ENCODE measurements around the gene CBX8. TPM values are rescaled to one million over a fixed set of nuclear protein-coding genes. Genes with fewer than 3 reads are reported as not detected.
A peak's percentile ranks its signal among the peaks of the same experiment; 100 is the strongest.

CBX8 gene
- total RNA-seq, 2 experiments from 2014 or later: 4.5 to 4.6 TPM

DNA sequence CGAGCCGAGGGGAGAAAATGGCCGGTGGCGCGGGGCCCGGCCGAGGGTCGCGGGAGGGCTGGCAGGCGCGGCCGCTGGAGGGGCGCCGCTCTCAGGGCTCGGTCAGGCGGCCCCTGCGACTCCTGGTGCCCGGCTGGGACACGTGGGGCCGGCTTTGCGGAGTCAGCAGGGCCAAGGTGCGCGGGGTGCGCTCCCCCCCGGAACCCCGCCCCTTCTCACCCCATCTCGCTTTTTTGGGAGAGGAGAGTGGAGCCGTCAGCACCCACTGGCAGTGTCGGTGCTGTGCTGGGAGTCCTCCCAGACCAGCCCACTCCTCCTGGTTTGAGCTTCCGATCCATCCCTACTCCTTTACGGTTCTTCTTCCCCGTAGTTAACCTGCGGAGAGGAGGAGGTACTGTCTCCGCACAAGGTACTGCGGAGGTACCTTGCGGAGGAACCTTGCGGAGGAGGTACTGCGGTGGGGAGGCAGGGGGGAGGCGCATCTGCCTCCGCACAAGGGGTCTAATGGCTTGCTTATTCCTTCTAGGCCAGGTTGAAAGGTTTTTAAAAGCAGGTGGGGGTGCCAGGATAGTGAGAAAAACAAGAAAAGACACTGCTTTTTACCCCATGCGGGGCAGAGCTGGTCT lies 19.1 kb upstream of the CBX8 start:
- H3K36me3 Mint-ChIP-seq: no peaks in the 10 kb centered on the region
- POLR2A ChIA-PET: no interaction called here
- no peaks in the 10 kb centered on the region for H3K9me3 Mint-ChIP-seq
- intact Hi-C loops (cut with micrococcal nuclease): no loop called here
- DNase-seq: no peak
- H3K27me3 Mint-ChIP-seq: peaks cover 30% of the 10 kb centered on the region
- H3K27ac Mint-ChIP-seq: peak overlapping the region; percentile 28
- CTCF ChIA-PET: interaction anchor here (1.5 to 6.1 kb wide), 3 partner anchors 24 to 72 kb away, joined by 4 to 49 read pairs (median 14); partner anchors contain the start of gene CBX4
- peaks cover 17% of the 10 kb centered on the region for H3K4me1 Mint-ChIP-seq (ENCODE audit: low read depth)
- no peak overlapping the region for H3K4me3 Mint-ChIP-seq

DNA sequence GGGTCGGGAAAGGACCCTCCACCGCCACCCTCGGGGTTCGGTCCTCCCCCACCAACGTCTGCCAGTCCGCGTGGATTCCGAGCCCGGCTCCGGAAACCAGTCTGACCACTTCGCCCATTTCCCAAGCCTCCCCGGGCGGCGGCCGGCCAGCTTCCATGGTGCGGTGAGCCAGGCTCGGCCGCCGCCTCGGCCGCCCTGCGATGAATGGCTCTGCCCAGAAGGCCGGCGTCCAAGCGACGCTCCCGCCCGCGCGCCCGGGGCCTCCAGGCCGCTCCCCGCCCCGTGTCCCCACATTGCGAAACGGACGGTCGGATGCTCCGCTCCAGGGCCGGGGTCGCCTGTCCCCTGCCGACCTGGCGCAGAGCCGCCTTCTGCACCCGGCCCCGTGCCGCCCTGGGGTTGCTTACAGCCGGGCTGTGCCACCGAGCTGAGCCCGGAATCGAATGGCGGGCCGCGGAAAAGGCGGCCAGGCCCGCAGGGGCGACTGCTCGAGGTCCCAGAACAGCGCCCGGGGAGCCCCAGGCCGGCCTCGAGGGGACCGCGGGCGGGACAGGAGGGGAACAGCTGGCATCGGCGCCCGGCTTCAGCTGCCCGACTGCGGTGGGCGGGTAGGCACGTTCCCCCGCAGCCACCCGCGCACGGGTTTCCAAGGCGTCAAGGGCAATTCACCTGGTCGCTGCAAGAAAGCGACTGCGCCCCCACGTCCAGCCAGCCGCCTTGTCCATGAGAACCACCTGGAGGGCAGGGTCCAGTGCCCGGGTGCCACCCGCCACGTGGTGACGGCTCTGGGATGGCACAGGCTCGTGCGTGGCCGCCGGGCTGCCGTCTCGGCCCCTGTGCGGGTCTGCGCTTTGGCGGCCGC lies 18.3 kb upstream of the CBX8 start:
- ChIA-PET CTCF (interaction anchor here (1.4 to 6.1 kb wide), 2 partner anchors 25 to 69 kb away, joined by 6 to 49 read pairs; partner anchors contain the start of gene CBX4), POLR2A (no interaction called here)
- Mint-ChIP-seq H3K9me3 (no peaks in the 10 kb centered on the region), H3K4me3 (no peak overlapping the region), H3K4me1 (ENCODE audit: low read depth) (peaks cover 24% of the 10 kb centered on the region), H3K36me3 (no peaks in the 10 kb centered on the region), H3K27me3 (peaks cover 32% of the 10 kb centered on the region), H3K27ac (no peak overlapping the region)
- intact Hi-C loops (cut with micrococcal nuclease): loop anchor here (5.0 kb wide), 1 partner anchor 1582 kb away; the partner anchor contains the start of gene BAHCC1
- DNase-seq: no peak

DNA sequence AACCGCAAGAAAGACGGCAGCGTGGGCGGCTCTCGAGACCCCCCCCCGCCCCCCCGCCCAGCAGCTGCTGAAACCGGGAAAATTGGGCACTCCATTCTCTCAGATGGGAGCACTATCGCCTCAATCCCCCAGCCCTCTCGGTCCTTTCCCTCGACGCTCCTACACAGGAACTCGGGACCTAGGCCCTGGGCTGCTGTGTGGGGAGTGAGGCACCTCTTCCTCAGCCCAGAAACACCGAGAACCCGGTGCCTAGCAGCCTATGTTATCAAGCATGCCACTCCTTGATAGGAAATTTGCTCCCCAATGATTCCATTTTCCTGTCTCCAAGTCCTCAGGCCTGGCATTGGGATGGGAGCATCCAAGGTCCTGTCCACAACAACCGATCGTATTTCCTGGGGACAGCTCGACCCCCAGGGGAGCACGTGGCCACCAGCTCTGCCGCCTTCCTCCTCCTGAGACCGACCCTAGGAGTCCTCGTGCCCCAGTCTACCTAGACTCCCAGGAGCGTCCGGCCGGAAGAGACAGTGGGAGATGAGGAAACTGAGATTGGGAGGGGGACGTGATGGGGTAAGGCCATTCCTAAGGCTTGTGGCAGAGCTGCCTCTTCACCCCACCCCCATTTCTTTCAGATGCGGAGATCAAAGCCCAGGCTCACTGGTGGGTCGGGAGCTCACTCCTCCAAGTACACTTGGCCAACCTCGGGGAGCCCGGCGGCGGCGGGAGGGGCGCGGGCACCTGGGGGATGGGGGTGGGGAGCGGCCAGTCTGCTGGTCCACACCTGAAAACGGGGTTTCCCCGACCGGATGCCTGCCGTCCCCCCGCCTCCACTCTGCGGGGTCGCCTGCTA lies 17.5 kb upstream of the CBX8 start:
- peaks cover 36% of the 10 kb centered on the region for H3K27me3 Mint-ChIP-seq

DNA sequence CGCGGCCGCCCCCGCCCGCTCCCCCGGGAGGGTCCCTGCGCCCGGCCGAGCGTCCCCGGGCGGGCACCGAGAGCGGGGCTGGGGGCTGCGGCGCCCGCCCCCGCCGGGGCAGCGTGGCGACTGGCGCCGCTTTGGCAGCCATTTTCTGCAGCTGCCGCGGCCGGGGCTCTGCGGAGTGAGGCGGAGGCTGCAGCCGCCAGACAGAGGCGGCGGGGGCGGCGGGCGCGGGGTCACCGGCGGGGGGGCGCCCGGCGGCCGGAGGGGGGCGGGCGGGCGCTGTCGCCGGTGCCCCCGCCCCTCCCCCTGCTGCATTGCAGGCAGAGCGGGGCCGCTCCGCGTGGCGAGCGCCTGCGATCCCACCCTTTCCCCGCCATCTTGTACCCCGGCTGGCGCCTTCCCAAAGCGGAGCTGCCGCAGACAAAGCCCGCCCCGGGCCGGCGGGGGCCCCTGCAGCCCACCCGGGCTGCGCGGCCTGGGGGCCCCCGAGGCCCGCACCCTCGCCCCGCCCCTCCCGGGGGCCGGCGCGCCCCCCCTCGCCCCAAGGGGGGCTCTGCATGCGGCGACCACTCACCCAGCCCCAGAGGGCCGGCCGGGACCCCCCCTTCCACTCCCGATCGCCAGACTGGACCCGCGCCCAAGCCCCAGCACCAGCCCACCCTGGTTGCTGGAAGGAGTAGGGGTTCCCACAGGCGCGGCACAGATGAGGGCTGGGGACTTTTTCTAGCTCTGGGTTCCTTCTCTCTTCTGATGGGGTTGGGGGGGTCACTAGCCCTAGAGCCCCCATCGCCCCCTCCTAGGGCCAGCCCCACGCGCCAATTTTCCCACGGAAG lies 16.6 kb upstream of the CBX8 start:
- no peaks in the 10 kb centered on the region for H3K36me3 Mint-ChIP-seq
- intact Hi-C loops (cut with micrococcal nuclease): loop anchor here (5.0 kb wide), 1 partner anchor 1584 kb away; the partner anchor contains the start of gene BAHCC1
- no peak for DNase-seq
- ChIA-PET CTCF (interaction anchor here (1.2 to 6.1 kb wide), 4 partner anchors 21 to 67 kb away, joined by 3 to 49 read pairs (median 15); partner anchors contain the start of gene CBX4), POLR2A (interaction anchor here (4.0 kb wide), 1 partner anchor 26 kb away, joined by 19 read pairs; the partner anchor contains the start of gene CBX4)
- no peak overlapping the region for H3K27ac Mint-ChIP-seq
- H3K9me3 Mint-ChIP-seq: no peaks in the 10 kb centered on the region
- peaks cover 28% of the 10 kb centered on the region for H3K4me1 Mint-ChIP-seq (ENCODE audit: low read depth)
- H3K27me3 Mint-ChIP-seq: peaks cover 44% of the 10 kb centered on the region
- no peak overlapping the region for H3K4me3 Mint-ChIP-seq

More for the DNA sequence above, 17.5 kb upstream of the CBX8 start:
- Mint-ChIP-seq H3K27ac (no peak overlapping the region), H3K36me3 (no peaks in the 10 kb centered on the region), H3K9me3 (no peaks in the 10 kb centered on the region), H3K4me3 (peak overlapping the region; percentile 44), H3K4me1 (ENCODE audit: low read depth) (peaks cover 25% of the 10 kb centered on the region)
- DNase-seq: no peak
- intact Hi-C loops (cut with micrococcal nuclease): loop anchor here (5.0 kb wide), 1 partner anchor 1583 kb away; the partner anchor contains the start of gene BAHCC1
- ChIA-PET CTCF (interaction anchor here (1.2 to 6.1 kb wide), 3 partner anchors 21 to 68 kb away, joined by 3 to 49 read pairs (median 6); partner anchors contain the start of gene CBX4), POLR2A (interaction anchor here (4.0 kb wide), 1 partner anchor 25 kb away, joined by 19 read pairs; the partner anchor contains the start of gene CBX4)

DNA sequence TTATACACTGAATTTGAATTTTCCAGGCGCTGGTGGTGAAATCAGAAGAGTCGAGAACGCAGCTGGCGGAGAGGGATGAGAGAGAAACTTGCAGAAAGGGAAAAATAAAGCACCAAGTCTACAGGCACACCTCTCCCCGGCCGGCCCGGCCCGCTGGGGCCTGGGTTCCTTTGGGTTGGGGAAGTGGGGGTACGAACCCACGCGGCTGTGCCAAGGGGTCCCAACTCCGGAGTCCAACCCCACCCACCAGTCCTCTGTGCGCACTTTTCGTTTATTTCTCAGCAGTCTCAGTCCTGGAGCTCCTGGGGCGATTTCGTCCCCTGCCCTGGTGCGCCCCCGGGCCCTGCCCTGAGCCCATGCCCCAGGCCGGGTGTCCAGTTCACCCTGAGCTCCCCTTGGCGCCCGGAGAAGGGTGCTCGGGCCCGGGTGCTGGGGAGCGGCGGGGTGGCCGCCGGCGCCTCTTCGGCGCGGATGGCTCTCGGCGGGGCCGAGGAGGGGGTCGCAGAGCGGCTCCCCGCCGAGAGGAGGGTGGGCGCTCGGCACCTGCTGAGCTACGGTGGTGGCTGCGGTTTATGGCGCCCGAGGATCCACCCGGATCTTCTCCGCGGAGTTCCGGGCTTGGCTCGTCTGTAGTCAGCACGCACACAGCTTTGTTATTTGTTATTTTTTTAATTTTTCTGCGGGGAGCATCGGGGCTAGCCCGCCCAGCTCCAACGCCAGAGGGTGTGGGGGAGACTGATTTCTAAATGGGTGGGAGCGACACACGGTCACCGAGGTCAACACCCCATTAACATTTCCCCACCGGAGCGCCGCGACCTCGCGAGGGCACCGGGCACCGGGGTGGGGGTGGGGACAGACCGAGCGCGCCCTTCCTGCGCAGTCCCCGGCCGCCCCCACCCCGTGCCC lies 15.7 kb upstream of the CBX8 start:
- H3K4me1 Mint-ChIP-seq (ENCODE audit: low read depth): peaks cover 28% of the 10 kb centered on the region
- H3K27me3 Mint-ChIP-seq: peaks cover 53% of the 10 kb centered on the region
- CTCF ChIA-PET: interaction anchor here (0.9 to 6.1 kb wide), 6 partner anchors 7 to 71 kb away, joined by 3 to 49 read pairs (median 8); partner anchors contain the start of gene CBX4
- H3K4me3 Mint-ChIP-seq: peak overlapping the region; percentile 46
- intact Hi-C loops (cut with micrococcal nuclease): loop anchor here (5.0 kb wide), 1 partner anchor 1585 kb away; the partner anchor contains the start of gene BAHCC1
- no peaks in the 10 kb centered on the region for H3K36me3 Mint-ChIP-seq
- POLR2A ChIA-PET: interaction anchor here (0.8 to 4.0 kb wide), 3 partner anchors 15 to 30 kb away, joined by 3 to 19 read pairs (median 4); partner anchors contain the start of genes CBX4 and CBX8
- H3K27ac Mint-ChIP-seq: no peak overlapping the region
- no peaks in the 10 kb centered on the region for H3K9me3 Mint-ChIP-seq
- DNase-seq: no peak

DNA sequence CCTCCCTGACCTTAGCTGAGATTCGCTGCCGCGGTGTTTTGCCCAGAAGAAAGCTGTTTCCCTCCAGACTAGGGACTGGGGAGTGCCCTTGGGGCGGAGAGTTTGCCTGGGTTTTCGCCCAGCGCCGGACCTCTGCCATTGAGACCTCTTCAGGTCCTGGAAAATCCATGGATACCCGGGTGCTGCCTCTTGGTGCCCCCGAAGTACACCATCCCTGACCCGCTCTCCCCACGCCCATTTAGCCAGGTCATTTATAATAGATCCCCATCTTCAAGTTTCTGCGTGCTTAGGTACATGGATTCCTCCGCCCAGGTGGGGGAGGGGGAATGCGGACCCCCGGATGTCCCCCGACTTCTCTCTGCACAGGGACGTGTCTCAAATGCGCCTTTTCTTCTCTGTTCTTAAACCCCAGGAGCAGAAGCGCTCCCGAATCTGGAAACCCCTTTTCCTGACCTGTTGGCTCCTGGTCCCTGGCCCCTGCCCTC lies 15.0 kb upstream of the CBX8 start:
- intact Hi-C loops (cut with micrococcal nuclease): loop anchor here (2.0 to 5.0 kb wide), 4 partner anchors 15 to 1585 kb away; partner anchors contain the start of genes BAHCC1, CBX4 and CBX8
- Mint-ChIP-seq H3K4me1 (ENCODE audit: low read depth) (peaks cover 28% of the 10 kb centered on the region), H3K27me3 (peaks cover 59% of the 10 kb centered on the region), H3K4me3 (peak overlapping the region; percentile 31), H3K9me3 (no peaks in the 10 kb centered on the region), H3K27ac (no peak overlapping the region), H3K36me3 (no peaks in the 10 kb centered on the region)
- ChIA-PET POLR2A (interaction anchor here (0.8 to 4.0 kb wide), 3 partner anchors 15 to 30 kb away, joined by 3 to 19 read pairs (median 4); partner anchors contain the start of genes CBX4 and CBX8), CTCF (interaction anchor here (0.7 to 6.1 kb wide), 9 partner anchors 8 to 70 kb away, joined by 3 to 49 read pairs (median 6); partner anchors contain the start of genes CBX4 and CBX8)
- DNase-seq: no peak

DNA sequence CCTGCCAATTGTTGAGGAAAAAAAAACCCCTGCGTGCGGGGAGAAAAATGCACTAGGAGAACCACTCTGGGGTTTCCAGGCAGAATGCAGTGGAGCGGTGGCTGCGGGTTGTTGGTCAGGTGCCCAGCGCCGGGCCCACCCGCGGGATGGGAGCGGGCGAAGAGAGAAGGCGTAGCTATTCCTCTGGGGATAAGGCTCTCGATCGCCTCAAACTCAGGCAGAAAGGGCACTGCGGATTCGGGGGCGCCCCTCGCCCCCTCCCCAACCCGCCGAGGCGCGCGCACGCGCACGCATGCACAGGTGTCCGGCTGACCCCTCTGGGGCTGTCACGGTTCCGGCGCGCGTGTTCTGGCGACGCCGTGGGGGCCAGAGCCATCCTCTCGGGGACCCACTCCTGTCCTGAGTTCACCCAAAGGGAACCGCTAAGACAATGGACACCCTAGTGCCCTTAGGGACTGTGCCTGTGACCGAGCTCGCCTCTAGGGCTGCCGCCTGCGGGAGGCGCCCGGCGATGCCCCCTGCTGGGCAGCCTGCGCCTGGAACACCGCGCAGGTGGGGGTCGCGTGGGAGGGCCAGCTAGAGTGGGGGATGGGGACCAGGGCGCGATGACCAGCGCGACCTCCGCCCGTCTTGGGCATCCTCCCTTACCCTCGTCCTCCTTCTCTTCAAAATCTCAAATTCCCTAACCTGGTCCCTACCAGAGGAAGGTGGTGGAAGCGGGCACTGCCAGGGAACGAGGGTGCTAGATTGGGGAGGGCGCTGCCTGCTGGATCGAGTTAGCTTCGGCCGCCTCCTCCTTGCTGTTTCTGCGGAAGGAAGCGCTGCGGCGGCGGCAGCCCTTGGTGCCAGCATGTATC lies 14.4 kb upstream of the CBX8 start:
- H3K36me3 Mint-ChIP-seq: no peaks in the 10 kb centered on the region
- H3K27ac Mint-ChIP-seq: no peak overlapping the region
- H3K4me1 Mint-ChIP-seq (ENCODE audit: low read depth): peaks cover 28% of the 10 kb centered on the region
- H3K27me3 Mint-ChIP-seq: peaks cover 60% of the 10 kb centered on the region
- no peaks in the 10 kb centered on the region for H3K9me3 Mint-ChIP-seq
- intact Hi-C loops (cut with micrococcal nuclease): loop anchor here (2.0 to 5.0 kb wide), 4 partner anchors 14 to 1586 kb away; partner anchors contain the start of genes BAHCC1, CBX4 and CBX8
- H3K4me3 Mint-ChIP-seq: no peak overlapping the region
- ChIA-PET POLR2A (interaction anchor here (1.2 to 4.0 kb wide), 3 partner anchors 12 to 28 kb away, joined by 4 to 19 read pairs (median 6); partner anchors contain the start of genes CBX4 and CBX8), CTCF (interaction anchor here (0.5 to 6.1 kb wide), 13 partner anchors 9 to 158 kb away, joined by 3 to 49 read pairs (median 4); partner anchors contain the start of genes CBX4 and CBX8)
- peak; percentile 58 for DNase-seq

DNA sequence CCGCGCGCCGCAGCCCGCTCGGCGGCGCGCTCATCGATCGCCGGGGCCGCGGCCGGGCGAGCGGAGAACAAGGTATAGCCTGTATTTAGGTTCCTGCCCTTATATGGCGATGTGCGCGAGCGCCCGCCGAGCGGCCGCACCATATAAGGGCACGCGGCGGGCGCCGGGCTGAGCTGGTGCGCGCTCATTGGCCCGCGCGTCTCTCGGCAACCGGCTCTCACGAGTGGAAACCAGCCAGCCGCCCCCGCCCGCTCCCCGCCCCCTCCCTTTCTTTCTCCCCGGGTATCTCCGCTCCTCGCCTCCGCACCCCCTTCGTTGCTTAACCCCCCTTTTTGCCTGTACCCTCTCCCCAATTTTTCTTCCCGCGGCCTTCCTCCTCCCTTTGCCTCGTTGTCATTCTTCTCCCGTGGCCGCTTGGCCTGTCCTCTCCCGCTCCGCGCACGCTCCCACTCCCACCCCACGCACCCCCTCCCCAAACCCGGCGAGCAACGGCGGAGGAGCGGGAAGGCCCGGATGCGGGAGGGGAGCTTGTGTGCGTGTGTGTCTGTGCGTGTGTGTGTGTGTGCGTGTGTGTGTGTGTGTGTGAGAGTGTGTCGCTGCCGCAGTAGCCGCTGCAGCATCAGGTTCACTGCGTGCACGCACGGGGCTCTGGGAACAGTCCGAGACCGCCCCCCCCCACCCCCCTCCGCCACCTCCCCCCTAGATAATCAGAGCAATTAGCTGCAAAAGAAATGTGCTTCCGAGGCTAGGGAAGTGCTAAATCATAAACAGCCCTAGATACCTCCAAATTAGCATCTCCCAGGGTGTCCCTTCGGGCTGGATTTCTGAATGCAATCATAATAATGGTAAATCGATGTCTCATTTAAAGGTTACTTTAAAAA lies 13.5 kb upstream of the CBX8 start:
- H3K27me3 Mint-ChIP-seq: peaks cover 64% of the 10 kb centered on the region
- intact Hi-C loops (cut with micrococcal nuclease): loop anchor here (2.0 to 5.0 kb wide), 4 partner anchors 14 to 1587 kb away; partner anchors contain the start of genes BAHCC1, CBX4 and CBX8
- no peaks in the 10 kb centered on the region for H3K9me3 Mint-ChIP-seq
- DNase-seq: peak; percentile 87
- CTCF ChIA-PET: interaction anchor here (0.5 to 6.1 kb wide), 10 partner anchors 9 to 159 kb away, joined by 3 to 49 read pairs (median 5); partner anchors contain the start of genes CBX4 and CBX8
- POLR2A ChIA-PET: interaction anchor here (1.3 to 4.0 kb wide), 2 partner anchors 11 to 29 kb away, joined by 6 to 19 read pairs; partner anchors contain the start of gene CBX4
- H3K27ac Mint-ChIP-seq: no peak overlapping the region
- H3K4me3 Mint-ChIP-seq: peak overlapping the region; percentile 23
- peaks cover 33% of the 10 kb centered on the region for H3K4me1 Mint-ChIP-seq (ENCODE audit: low read depth)
- no peaks in the 10 kb centered on the region for H3K36me3 Mint-ChIP-seq

Measured in activated CD4-positive, alpha-beta memory T cell treated with anti-CD3 and anti-CD28 coated beads for 36 hours (primary cell).